GM12878 (cell line): Measurements from ENCODE around the gene ATP2A2. TPM values are rescaled to one million over a fixed set of nuclear protein-coding genes. Genes with fewer than 3 reads are reported as not detected.

Source experiments
- CTCF ChIP-seq, 3 experiments: IDR thresholded peaks in 2 of 3; conservative IDR thresholded peaks in 1 of 3; 2 replicates each; pipeline ENCODE4 v1.5.1; 2011; ENCODE audit warnings: low read depth in 3 of 3, low read length in 3 of 3, mild to moderate bottlenecking in 3 of 3, control low read depth in 2 of 3, moderate library complexity in 2 of 3, inconsistent platforms in 1 of 3, mixed read lengths in 1 of 3; ENCODE audit not compliant: control insufficient read depth in 2 of 3, insufficient read depth in 1 of 3; ENCODE audit errors: extremely low read depth in 1 of 3
- KDM1A ChIP-seq: fragments of 200-600 bp; sonication (generic); IDR thresholded peaks from 2 replicates; pipeline ENCODE4 v1.6.1; 2016; ENCODE audit warnings: borderline replicate concordance
- PRDM15 ChIP-seq: fragments of 450-650 bp; formaldehyde crosslinking; IDR thresholded peaks from 2 replicates; pipeline ENCODE4 v1.4.0; 2020; ENCODE audit warnings: mild to moderate bottlenecking, moderate library complexity
- RAD21 ChIP-seq: IDR thresholded peaks from 2 replicates; pipeline ENCODE4 v1.6.1; 2011; ENCODE audit warnings: mild to moderate bottlenecking, low read depth, low read length, moderate library complexity; ENCODE audit not compliant: insufficient read depth
- SMC3 ChIP-seq: IDR thresholded peaks from 2 replicates; pipeline ENCODE4 v1.6.1; 2011; ENCODE audit warnings: low read length, improper control_type of control experiment, borderline replicate concordance
- polyA plus RNA-seq, 11 experiments: library from polyadenylated mRNA; depleted of rRNA in 4 of 11; unstranded in 6 of 11; stranded (reverse) in 5 of 11; fragments of >200 nt; fragmentation: Nextera tagmentation in 4 of 11; fragmentation: Illumina TruSeq in 1 of 11; extraction: Ambion mirVana in 4 of 11; extraction: Trizol in 1 of 11; gene quantifications; 1 replicate in 1 of 11; 2 replicates in 10 of 11; pipeline versions ENCODE4 v1.2.1 to v1.2.3, GENCODE V29; 2011 to 2016; ENCODE audit warnings: inconsistent platforms in 2 of 11, missing spikeins in 2 of 11, low read depth in 1 of 11
- total RNA-seq, 4 experiments: library from RNA; depleted of rRNA in 3 of 4; stranded (reverse); fragments of >200 nt in 3 of 4; fragmentation: Illumina TruSeq in 1 of 4; extraction: Trizol in 1 of 4; gene quantifications; 2 replicates each; pipeline versions ENCODE4 v1.2.1 to v1.2.3, GENCODE V29; 2013 to 2021

ATP2A2 gene
- total and polyA plus RNA-seq, 10 of the 15 experiments (the other 5 are each of a cell fraction or from before 2014, with no cell fraction given), result 3.7 to 133 (median 34.4) TPM

GRCh38 chr12:110245369-110245772 lies 35.7 kb upstream of the ATP2A2 start (continued):
- no peak for TF ChIP-seq PRDM15 (CRISPR knock-in tag)
- peak; percentile 71 for TF ChIP-seq SMC3
- peak; percentile 66 for TF ChIP-seq RAD21
- TF ChIP-seq KDM1A, result no peak
- peak; percentile 67 to 81 (median 74) for TF ChIP-seq CTCF (IDR thresholded peaks at IDR 0.05 in 2 of 3, conservative IDR thresholded peaks at IDR 0.05 in 1 of 3; ENCODE audit: control insufficient read depth in 2 of 3, extremely low read depth in 1 of 3, insufficient read depth in 1 of 3, low read depth in 3 of 3, low read length in 3 of 3)
- TF ChIP-seq, all 136 proteins: peak for 5
